GM19239 (cell line): Measurements from ENCODE around the gene EVI2B.
"Not testable (repeated sequence)": the region's sequence is repeated elsewhere in the genome, so short reads cannot be mapped to it uniquely, and the experiment has no call there.

Experiments used
- DNase-seq: peaks from one replicate; pipeline ENCODE4 v3.0.0; 2011; ENCODE audit warnings: low spot score; ENCODE audit not compliant: insufficient read length
- FAIRE-seq: peaks from 2 replicates; lab custom pipeline; 2011; peaks lifted over from hg19 to GRCh38; lab: Jason Lieb, UNC

EVI2B gene

DNA sequence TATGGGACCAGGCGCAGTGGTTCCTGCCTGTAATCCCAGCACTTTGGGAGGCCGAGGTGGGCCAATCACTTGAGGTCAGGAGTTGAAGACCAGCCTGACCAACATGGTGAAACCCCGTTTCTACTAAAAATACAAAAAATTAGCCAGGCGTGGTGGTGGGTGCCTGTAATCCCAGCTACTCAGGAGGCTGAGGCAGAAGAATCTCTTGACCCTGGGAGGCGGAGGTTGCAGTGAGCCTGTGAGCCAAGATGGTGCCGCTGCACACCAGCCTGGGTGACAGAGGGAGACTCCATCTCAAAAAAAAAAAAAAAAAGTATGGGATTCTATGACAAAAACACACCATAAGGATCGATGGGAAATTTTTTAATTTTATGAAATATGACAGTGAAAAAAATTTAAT, 1.6 kb downstream of the EVI2B start:
- DNase-seq, FAIRE-seq: not testable (repeated sequence)

DNA sequence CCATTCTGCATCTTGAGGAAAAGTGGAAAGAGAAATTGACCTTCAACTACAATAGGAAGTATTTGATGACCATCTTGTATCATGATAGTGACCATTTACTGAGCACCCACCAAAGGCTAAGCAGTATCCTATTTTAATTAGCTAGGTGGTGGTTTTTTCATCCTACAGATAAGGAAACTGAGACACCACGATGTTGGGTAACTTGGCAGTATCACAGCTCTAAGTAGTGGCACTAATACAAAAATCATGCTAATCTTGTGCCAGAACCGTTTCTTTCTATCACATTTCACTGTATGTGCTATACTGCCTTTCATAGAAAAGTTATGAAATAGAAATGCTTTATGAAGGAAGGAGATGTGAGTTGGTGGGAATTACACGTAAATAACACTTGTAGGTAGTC, 2.3 kb downstream of the EVI2B start:
- no peak for DNase-seq
- peak; percentile 87 for FAIRE-seq

DNA sequence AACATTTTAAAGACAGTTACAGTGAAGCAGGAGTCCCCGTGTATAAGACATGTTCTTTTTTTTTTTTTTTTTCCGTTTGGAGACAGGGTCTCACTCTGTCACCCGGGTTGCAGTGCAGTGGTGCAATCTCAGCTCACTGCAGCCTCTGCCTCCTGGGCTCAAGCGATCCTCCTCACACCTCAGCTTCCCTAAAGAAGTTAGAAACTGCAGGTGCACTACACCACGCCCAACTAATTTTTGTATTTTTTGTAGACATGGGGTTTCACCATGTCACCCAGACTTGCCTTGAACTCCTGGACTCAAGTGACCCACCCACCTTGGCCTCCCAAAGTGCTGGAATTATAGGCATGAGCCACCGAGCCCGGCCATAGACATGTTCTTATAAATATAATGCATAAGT, 3.0 kb downstream of the EVI2B start:
- no peak for FAIRE-seq
- no peak for DNase-seq

DNA sequence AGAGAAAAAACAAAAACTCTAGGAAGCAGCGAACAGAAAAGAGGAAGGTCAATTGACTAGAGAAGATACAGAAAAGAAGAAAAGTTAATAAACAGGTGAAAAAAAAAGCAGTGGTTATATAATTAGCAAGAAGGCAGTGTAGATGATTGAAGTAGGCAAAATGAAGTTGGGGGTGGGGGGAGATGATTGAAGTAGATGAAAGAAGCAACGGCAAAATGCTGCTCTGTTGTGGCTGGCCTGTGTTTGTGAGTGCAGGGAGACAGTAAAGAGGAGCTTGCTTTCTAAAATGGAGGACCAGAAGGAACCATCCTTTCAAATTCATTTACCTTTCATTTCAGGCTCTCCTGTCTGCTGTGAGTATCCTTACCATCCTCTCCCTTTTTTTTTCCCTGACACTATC, 3.6 kb downstream of the EVI2B start:
- DNase-seq (no peak), FAIRE-seq (peak; percentile 58)

DNA sequence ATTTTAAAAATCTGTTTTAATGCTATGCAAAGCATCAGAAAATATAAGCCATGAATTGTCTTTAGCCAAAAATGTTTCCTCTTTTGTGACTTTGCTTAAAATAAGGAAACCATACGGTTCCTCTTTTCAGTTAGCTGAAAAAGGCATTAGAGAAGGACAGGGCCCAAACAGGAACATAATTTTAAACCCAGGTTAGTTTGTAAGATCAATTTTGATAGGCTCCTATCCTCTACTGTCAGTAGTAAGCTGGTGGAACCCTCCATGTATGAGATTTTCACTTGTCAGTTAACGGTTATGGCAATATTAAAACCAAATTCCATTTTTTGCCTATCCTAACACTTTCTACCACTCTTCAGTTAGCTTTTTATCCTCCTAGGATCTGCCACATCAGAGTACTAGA, 4.3 kb downstream of the EVI2B start:
- DNase-seq (peak; percentile 14), FAIRE-seq (peak; percentile 98)

DNA sequence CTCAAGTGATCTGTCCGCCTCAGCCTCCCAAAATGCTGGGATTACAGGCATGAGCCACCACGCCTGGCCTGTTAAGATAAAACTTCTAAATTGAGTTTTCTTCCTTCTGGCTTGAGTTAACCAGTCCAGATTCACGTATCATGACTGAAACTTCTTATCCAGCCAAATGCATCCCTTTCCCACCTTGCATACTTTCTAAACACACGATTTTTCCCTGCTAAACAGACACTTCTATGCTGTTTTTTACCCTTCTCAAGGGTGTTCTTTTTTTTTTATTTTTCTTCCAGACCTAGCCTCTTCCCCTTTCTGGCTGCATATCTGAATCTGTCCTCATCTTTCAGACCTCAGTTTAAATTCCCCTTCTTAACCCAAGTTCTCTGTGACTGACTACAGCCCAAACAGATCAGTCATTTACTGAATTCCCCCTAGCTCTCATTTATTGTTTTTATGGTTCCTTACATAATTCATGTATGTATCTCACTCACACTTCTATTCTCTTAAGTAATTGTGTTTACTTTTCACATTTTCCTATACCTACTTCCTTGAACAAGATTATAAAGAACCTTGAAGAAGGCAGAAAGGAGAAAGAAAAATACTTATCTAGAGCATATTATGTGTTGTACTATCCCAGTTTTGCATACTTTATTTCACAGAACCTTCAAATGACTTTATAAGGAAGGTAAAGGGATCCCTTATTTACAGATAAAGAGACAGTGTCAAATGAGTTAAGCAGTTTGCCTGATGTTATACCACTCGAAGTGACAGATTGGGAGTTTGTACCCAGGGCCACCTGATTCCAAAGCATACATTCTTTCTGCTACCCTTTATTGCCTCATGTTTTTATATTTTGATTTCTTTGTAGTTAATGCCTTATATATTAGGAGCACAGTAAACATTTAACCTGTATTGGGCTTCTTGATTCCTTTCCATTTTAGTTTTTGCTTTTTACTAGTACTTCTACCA, 5.2 kb downstream of the EVI2B start:
- FAIRE-seq (peak; percentile 91), DNase-seq (no peak)

DNA sequence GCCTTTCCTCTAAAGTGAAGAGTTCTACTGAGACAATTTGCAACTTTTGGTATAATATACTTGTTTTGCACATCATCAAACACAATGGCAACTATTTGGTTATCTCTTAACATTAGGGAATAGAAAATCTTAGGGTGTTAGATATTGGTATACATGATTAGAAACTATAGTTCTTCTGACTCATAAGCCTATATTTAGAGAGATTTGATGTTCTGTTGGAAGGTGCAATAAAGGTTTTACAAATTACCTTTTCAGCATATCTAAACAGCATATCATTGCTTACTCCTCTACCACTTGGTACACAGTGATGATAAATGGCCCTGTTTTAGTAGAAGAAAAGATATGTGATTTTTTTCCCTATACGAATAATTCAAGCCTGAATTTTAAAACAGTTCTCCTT, 6.2 kb downstream of the EVI2B start:
- no peak for FAIRE-seq
- no peak for DNase-seq

DNA sequence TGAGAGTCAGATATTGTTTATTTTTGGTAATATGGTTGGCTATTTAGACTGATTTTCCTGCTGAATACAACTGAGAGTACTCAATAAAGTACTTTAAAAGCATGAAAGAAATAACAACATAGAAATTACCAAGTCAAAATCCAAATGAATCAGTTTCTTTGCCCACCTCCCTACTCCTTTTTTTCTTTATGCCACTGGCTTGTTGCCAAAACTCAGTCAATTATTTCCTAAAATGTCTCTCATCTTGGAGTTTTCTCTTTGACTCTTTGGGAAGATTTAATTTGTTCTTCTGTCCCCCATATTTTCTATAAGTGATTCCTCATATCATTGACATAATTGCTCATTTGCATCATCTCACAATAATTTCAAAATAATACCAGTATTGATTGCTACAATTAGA, 14.2 kb downstream of the EVI2B start:
- DNase-seq (no peak), FAIRE-seq (no peak)

DNA sequence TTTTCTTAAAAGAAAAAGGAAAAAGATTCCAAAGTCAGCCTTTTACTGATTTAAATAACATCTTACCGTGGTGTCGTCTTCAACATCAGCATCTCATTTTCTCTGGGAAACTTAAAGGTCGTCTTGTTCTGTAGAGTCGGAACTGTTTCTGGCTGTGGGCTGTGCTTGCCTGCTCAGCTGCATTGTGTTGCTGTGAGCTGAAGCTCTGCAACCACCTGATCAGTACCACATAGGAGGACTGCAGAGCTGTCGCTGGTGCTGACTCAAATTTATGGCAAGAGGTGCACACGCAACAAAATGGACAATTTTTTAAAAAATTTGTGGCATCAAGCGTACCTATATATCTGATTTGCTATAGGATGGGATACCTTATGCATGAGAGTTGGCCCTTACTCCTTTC, 16.8 kb downstream of the EVI2B start, which contains the start of gene OMG:
Gene OMG (minus strand): TSS at position 150 of the 400 bp plus-strand sequence. CDS start 908 bp downstream, outside the sequence.
- no peak for FAIRE-seq
- DNase-seq: no peak

DNA sequence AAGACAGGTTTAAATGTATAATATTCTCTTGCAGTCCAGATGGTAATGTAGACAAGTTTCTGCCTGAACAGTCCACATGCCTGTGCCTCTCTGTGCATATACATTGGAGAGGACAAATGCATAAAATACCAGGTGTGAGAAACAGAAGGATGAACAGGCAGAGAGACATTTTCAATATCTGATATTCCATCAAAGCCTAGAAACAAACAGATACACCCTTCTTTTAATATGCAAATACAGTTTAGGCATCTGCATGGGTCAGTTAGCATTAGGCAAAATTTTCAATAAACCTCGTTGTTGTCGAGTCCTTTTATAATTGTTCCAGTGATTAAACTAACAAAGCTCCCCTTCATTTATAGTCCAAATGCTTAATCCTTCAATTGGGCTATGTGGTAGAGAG, 17.7 kb downstream of the EVI2B start:
- DNase-seq: no peak
- FAIRE-seq: no peak

DNA sequence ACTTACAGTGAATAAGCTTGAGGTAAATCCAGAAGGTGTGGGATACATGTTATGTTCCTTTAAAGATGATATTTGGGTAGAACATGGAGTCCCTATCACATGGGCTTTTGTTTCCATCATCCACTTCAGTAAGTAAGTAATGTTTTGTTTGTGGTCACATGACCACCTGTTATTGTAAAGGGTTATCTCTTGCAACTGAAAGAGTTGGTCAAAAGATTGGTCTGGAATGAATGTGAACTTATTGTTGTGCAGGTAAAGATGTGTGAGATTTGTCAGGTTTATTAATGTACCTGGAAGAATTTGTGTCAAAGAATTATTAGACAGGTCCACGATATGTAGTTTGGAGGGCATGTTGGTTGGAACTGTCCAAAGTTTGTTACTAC, 18.4 kb downstream of the EVI2B start:
- FAIRE-seq (no peak), DNase-seq (no peak)

DNA sequence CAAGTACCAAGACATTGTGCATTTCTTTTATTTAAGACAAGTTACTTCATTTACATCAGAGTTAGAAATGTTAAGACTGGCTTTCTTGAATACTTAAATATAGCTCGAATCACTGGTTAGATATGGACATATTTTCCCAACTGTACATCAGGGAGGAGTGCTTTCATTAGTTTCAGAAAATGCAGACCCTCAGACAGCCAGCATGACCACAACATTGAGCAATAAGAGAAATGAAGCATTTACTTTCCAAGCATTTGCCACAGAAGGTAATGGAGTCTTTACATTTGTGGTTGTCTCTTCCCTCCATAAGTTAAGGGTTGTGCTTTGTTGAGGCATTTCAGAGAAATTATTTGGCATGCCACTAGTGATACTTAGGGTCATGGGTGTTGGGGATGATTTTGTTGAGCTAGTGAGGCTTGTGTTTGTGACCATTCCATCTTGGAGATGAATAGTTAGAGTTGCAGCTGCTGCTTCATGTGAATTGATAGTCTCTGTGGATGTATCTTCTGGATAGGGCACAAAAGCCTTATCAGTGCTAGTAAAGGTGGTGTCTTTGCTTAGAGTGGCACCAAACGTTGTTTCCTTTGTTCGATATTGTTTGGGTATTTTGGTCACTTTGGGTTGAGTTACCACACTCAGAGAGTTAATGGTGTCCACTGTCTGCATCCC, 18.9 kb downstream of the EVI2B start:
- no peak for FAIRE-seq
- no peak for DNase-seq

DNA sequence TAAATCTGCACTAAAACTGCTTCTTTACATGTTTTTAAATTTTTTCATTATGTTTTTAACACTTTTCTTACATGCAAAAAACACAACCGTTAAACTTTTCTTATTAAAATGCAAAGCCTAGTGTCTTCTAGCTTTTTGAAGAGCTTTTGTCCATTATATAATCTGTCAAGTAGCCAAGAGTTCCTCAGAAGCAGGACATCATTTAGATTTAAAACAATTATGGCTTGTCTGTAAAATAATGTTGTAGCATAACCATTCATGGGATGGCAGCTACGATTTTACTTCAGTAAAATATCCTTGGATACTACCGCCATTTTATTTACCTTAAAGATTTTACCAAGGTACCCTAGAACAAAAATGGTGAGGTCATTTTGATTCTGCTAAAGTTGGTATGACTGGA, 19.6 kb downstream of the EVI2B start:
- FAIRE-seq: no peak
- DNase-seq: no peak

DNA sequence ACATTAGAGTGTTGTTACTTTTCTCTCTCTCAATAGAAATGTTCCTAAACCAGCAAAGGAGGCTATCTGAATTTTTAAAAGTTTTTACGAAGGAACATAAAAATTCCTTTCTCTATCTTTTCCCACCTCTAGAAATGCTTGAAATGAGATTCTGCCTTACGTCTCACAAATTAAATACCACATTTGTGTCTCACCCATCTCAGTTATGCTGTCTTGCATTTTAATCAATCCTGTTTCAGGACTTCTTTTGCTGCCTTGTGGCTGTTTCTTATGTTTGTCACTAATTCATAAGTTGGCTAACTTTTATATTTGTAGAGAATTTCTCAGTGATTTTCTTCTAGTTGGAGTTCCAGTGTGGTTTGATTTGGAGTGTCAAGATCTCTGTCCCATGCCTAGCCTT, 20.3 kb downstream of the EVI2B start:
- DNase-seq (no peak), FAIRE-seq (no peak)

DNA sequence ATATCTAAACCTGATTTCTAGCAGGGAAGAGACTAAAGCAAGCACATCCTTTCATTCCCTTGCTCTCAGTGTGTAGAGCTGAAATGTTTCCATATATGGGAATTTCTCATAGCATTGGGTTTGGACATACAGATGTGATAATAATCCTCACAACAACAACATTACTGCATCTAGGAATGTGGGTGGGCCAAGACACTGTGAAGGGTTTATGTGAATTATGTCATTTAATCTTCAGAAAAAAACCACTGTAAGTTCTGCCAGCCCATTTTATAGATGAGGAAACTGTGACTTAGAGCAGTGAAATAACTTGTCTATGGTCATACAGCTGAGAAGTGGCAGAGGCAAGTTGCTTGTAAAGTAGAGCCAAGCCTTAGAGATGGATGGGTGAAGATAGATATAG, 22.0 kb downstream of the EVI2B start:
- no peak for DNase-seq
- FAIRE-seq: no peak

DNA sequence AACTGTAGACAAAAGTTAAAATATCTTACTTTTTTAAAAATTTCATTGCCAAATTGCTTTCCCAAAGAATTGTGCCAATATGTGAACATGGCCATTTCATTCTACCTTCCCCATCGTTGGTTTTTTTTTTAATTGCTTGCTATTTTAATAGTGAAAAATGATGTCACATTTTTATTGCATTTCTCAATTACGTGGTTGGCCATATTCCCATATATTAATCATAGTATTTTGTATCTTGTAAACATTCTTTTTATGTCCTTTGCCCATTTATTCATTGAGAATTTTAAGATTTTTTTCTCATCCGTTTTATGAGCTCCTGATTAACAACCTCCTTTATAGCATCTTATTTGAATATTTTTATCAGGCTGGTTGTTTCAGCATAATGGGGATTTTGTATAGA, 24.1 kb downstream of the EVI2B start:
- DNase-seq: no peak
- FAIRE-seq: no peak

DNA sequence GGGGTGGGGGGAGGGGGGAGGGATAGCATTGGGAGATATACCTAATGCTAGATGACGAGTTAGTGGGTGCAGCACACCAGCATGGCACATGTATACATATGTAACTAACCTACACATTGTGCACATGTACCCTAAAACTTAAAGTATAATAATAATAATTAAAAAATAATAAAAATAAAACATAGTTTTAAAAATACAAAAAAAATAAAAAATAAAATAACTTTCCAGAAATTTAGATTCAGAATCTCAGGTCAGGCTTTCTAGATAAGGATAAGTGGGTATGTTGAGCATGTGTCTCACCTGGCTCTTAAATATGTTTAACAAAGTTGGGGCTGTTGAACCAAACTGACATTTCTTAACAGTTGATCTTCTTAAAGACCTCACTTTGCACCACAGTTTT, 25.9 kb downstream of the EVI2B start:
- DNase-seq, FAIRE-seq: not testable (repeated sequence)

DNA sequence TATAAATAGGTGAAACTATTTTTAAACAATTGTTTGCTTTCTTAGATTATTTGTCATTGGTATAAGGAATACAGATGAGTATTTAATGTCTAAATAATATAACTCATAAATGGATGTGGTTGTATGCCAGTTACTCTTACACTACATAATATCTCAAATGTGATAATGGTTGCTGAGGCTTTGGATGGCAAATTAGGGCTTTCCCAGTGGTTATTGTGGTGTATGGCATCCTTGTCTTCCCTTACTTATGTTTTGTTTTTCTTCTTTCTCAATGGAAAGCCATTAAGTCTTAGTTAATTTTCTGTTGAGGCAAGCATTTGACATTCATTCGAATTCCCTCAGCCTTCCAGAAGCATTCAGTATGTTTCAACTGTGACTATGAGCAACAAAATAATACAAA, 27.3 kb downstream of the EVI2B start:
- DNase-seq: no peak
- FAIRE-seq: no peak

DNA sequence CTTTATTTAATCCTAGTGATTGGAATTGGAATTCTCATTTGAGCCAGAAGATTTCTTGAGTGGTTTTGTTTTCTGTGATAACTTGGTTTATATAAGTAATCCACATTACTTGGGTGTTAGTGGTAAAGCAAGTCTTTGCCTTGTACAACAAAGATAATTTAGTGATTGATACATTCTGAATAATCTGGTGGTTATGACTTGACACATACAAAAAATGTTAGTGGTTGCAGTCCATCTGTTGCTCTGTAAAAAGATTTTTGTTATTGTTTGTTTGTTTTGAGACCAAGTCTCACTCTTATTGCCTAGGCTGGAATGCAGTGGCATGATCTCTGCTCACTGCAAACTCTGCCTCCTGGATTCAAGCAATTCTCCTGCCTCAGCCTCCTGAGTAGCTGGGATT, 30.0 kb downstream of the EVI2B start:
- FAIRE-seq: no peak
- DNase-seq: no peak

DNA sequence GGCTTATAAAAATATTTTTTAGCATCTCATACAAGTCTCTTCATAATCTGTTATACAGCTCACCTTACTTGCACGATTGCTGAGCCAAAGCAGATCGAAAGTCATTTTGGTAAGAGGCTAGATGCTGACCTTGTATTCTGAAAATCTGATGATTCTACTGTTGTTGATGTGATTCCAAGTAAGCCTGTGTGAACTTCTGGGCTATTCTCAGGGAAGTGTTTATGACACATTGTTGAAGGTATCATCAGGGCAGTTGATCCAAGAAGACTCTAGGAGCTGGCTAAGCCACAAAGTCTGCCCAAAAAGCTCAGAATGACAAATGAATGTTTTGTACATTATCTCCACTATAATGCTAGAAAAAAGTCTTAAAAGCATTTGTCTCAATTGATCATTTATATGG, 32.8 kb downstream of the EVI2B start:
- no peak for FAIRE-seq
- DNase-seq: no peak

DNA sequence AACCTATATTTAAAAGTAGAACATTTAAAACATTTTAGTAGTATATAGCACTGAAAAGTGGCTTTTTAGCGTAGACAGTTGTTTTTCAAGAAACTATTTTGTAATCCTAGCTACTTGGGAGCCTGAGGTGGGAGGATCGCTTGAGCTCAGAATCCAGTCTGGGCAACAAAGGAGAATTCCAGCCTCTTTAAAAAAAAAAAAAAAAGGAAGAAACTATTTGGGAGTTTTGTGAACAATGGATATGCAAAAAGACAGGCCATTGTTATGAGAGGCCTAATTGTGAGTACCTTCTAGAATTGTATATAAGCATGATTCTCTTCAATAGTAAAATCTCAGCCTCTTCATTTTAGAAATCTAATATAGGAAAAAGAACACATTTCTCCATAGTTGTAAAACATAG, 34.5 kb downstream of the EVI2B start:
- FAIRE-seq: no peak
- no peak for DNase-seq

DNA sequence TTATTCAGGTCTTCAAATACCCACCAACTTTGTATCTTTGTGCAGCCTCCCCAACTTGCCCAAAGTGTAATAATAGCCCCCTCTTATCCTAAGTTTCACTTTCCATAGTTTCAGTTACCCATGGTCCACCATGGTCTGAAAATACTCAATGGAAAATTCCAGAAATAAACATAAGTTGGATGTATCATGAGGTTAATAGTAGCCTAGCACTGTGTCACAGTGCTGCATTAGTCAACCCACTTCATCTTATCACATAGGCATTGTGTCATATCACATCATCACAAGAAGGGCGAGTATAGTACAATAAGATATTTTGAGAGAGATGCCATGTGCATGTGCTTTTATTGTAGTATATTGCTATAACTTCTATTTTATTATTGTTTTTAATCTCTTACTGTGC, 38.7 kb downstream of the EVI2B start:
- FAIRE-seq: no peak
- DNase-seq: no peak
